NT2/D1 (cell line): Measurements from ENCODE around the gene KRTAP9-1.
"Not testable (repeated sequence)": the region's sequence is repeated elsewhere in the genome, so short reads cannot be mapped to it uniquely, and the experiment has no call there.

Experiments used
- DNase-seq: peaks from one replicate; pipeline ENCODE4 v3.0.0-alpha.2; 2011; ENCODE audit warnings: low read depth, low spot score
- H3K27me3 ChIP-seq: 2 replicates; pipeline ENCODE4 v1.6.0; 2011; ENCODE audit warnings: mild to moderate bottlenecking; ENCODE audit not compliant: insufficient read length, insufficient read depth
- H3K36me3 ChIP-seq: 2 replicates; pipeline ENCODE4 v1.6.1; 2011; ENCODE audit warnings: mild to moderate bottlenecking, low read length, mixed read lengths; ENCODE audit not compliant: insufficient read depth, insufficient read length
- H3K4me1 ChIP-seq: 2 replicates; pipeline ENCODE4 v1.5.1; 2011; ENCODE audit not compliant: insufficient read depth, insufficient read length
- H3K4me3 ChIP-seq: 2 replicates; pipeline ENCODE4 v1.5.1; 2011; ENCODE audit warnings: low read depth; ENCODE audit not compliant: insufficient read length
- H3K9ac ChIP-seq: 2 replicates; pipeline ENCODE4 v1.6.0; 2011; ENCODE audit warnings: low read depth; ENCODE audit not compliant: insufficient read length
- H3K9me3 ChIP-seq: 2 replicates; pipeline ENCODE4 v1.5.1; 2011; ENCODE audit warnings: mild to moderate bottlenecking, low read length; ENCODE audit not compliant: insufficient read depth
- SUZ12 ChIP-seq: IDR thresholded peaks from 2 replicates; pipeline ENCODE4 v1.6.1; 2011; ENCODE audit not compliant: insufficient read length, insufficient read depth; ENCODE audit errors: extremely low read depth
- YY1 ChIP-seq: IDR thresholded peaks from 2 replicates; pipeline ENCODE4 v1.6.1; 2011; ENCODE audit not compliant: insufficient read length, insufficient read depth
- ZNF274 ChIP-seq: IDR thresholded peaks from 2 replicates; pipeline ENCODE4 v1.6.1; 2011; ENCODE audit warnings: mild to moderate bottlenecking, low read depth, low read length

The KRTAP9-1 gene

DNA sequence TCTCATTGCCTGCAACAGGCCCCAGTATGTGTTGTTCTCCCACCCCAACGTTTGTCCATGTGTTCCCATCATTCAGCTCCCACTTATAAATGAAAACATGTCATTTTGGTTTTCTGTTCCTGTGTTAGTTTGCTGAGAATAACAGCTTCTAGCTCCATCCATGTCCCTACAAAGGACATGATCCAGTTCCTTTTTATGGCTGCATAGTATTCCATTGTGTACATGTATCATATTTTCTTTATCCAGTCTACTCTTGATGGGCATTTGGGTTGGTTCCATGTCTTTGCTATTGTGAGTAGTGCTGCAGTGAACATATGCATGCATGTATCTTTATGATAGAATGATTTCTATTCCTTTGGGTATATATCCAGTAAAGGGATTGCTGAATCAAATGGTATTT, 26.0 kb downstream of the KRTAP9-1 start:
- no peak for DNase-seq
- H3K36me3 ChIP-seq = no peaks in the 10 kb centered on the region
- TF ChIP-seq ZNF274 (no peak), YY1 (no peak), SUZ12 (no peak)

DNA sequence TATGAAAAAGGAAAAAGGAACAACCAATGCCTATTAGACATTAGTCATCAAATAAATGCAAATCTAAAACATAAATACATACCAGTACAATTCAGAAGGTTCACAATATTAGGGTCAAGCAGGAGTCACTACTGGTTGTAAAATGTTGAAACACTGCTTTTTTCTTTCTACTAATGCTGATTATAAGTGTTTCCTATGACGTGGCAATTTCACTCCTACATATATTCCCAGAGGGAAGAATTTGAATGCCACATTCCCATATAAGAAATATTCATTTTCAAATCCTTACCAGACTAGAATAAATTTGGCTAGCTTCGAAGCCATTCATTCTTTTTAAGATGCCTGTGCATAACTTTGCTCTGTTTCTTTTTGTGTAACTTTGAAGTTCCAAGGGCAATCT, 34.1 kb downstream of the KRTAP9-1 start:
- H3K27me3 ChIP-seq = no peaks in the 10 kb centered on the region
- DNase-seq = no peak
- TF ChIP-seq SUZ12 = no peak
- no peak for TF ChIP-seq YY1
- TF ChIP-seq ZNF274 = no peak
- H3K9ac ChIP-seq = no peak overlapping the region
- H3K36me3 ChIP-seq = no peaks in the 10 kb centered on the region
- H3K4me1 ChIP-seq = no peaks in the 10 kb centered on the region
- H3K9me3 ChIP-seq = no peaks in the 10 kb centered on the region
- no peak overlapping the region for H3K4me3 ChIP-seq

More for the DNA sequence above, 26.0 kb downstream of the KRTAP9-1 start:
- no peaks in the 10 kb centered on the region for H3K9me3 ChIP-seq
- H3K4me3 ChIP-seq = no peak overlapping the region
- no peaks in the 10 kb centered on the region for H3K4me1 ChIP-seq
- no peak overlapping the region for H3K9ac ChIP-seq
- no peaks in the 10 kb centered on the region for H3K27me3 ChIP-seq

DNA sequence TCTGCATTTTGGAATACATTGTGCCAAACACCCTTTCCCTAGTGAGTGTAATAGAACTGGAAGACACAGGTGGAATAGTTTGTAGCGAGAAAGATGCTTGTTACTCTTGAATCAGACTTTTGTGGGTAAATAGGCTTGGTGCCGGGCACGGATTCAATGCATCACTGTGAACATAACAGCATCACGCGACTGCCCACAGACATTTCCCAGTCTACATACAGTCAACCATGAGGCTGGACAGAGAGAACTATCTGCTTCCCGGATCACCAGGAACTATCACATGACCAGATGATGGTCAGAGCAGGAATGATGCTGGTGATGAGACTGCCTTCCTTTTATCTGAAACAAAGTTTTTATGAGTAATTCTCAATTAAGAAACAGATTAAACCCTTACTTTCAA, 36.4 kb downstream of the KRTAP9-1 start:
- no peaks in the 10 kb centered on the region for H3K4me1 ChIP-seq
- no peak overlapping the region for H3K9ac ChIP-seq
- no peaks in the 10 kb centered on the region for H3K27me3 ChIP-seq
- H3K36me3 ChIP-seq = no peaks in the 10 kb centered on the region
- TF ChIP-seq YY1 = no peak
- TF ChIP-seq ZNF274 = no peak
- TF ChIP-seq SUZ12 = no peak
- no peaks in the 10 kb centered on the region for H3K9me3 ChIP-seq
- DNase-seq = no peak
- H3K4me3 ChIP-seq = no peak overlapping the region

DNA sequence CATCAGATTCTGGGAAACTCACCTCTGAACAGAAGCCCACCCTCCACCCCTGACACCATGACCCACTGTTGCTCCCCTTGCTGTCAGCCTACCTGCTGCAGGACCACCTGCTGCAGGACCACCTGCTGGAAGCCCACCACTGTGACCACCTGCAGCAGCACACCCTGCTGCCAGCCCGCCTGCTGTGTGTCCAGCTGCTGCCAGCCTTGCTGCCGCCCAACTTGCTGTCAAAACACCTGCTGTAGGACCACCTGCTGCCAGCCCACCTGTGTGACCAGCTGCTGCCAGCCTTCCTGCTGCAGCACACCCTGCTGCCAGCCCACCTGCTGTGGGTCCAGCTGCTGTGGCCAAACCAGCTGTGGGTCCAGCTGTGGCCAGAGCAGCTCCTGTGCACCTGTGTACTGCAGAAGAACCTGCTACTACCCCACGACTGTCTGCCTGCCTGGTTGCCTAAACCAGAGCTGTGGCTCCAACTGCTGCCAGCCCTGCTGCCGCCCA, 37.0 kb downstream of the KRTAP9-1 start, which contains the start of gene KRTAP9-2:
TSS of gene KRTAP9-2 (plus strand) at position 51 of the 498 bp plus-strand sequence. CDS start at position 58, 7 bp downstream.
- H3K9me3 ChIP-seq, H3K4me3 ChIP-seq, H3K27me3 ChIP-seq, DNase-seq, H3K36me3 ChIP-seq, H3K4me1 ChIP-seq, H3K9ac ChIP-seq: not testable (repeated sequence)

DNA sequence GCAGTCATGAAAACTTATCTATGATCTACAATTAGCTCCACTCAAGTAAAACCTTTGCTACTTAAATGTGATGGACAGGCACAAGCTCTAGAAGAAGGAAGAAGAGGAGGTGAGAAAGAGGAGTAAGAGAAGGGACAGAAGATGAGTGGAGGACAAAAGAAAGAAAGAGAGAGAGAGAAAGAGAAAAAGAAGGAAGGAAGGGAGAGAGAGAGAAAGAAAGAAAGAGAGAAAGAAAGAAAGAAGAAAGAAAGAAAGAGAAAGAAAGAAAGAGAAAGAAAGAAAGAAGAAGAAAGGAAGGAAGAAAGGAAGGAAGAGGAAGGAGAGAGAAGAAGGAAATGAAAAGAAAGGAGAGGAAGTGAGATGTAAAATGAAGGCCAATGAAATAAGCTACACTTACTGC, 40.4 kb downstream of the KRTAP9-1 start:
- Histone ChIP-seq H3K4me3 (no peak overlapping the region), H3K27me3 (no peaks in the 10 kb centered on the region), H3K36me3 (no peaks in the 10 kb centered on the region), H3K4me1 (no peaks in the 10 kb centered on the region), H3K9ac (no peak overlapping the region), H3K9me3 (no peaks in the 10 kb centered on the region)
- TF ChIP-seq ZNF274 (no peak), YY1 (no peak), SUZ12 (no peak)
- DNase-seq = no peak

DNA sequence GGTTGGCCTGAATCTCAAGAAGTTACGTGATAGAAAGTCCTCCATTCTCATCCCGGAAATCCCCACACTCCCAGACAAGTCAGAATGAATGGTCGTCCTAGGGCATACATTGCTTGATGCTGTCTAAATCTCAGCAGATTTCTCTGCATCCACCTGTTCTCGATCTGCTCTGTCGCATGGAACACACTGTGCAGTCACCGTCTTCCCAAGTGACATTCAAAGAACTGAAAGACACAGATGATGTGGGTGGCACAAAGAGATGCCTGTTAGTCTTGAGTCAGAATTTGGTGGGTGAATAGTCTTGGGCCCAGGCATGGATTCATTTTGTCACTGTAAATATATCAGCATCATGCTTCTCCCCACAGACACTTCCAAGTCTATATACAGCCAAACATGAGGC, 42.0 kb downstream of the KRTAP9-1 start:
- Histone ChIP-seq H3K36me3 (no peaks in the 10 kb centered on the region), H3K9ac (no peak overlapping the region), H3K27me3 (no peaks in the 10 kb centered on the region), H3K9me3 (no peaks in the 10 kb centered on the region), H3K4me3 (no peak overlapping the region), H3K4me1 (no peaks in the 10 kb centered on the region)
- TF ChIP-seq YY1 (no peak), ZNF274 (no peak), SUZ12 (no peak)
- no peak for DNase-seq

DNA sequence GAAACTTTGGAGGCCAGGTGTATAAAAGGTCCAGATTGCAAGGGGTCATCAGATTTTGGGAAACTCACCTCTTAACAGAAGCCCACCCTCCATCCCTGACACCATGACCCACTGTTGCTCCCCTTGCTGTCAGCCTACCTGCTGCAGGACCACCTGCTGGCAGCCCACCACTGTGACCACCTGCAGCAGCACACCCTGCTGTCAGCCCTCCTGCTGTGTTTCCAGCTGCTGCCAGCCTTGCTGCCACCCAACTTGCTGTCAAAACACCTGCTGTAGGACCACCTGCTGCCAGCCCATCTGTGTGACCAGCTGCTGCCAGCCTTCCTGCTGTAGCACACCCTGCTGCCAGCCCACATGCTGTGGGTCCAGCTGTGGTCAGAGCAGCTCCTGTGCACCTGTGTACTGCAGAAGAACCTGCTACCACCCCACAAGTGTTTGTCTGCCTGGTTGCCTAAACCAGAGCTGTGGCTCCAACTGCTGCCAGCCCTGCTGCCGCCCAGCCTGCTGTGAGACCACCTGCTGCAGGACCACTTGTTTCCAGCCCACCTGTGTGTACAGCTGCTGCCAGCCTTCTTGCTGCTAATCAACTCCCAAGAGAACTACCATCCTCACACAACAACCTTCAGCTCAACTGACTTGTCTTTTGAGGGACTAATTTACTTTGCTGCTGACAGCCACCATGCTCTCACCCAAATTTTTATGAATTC, 42.9 kb downstream of the KRTAP9-1 start, which contains the start of gene KRTAP9-3:
TSS of gene KRTAP9-3 (plus strand) at position 51 of the 707 bp plus-strand sequence. CDS start at position 104, 53 bp downstream.
- not testable (repeated sequence) for H3K9me3 ChIP-seq, H3K9ac ChIP-seq, H3K27me3 ChIP-seq, H3K4me3 ChIP-seq, H3K4me1 ChIP-seq, H3K36me3 ChIP-seq, DNase-seq

DNA sequence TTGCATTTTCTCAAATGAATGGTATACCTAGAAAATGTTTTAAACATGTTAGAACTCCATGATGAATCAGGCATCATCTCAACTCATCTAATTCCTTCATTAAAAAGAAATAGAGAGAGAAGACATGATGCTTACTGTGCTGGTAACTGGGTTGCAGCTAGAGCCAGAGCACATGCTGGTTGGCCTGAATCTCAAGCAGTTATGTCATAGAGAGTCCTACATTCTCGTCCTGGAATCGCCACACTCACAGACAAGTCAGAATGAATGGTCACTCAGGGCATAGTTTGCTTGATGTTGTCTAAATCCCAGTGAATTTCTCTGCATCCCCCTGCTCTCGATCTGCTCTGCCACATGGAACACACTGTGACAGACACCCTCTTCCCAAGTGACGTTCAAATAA, 47.4 kb downstream of the KRTAP9-1 start:
- DNase-seq, H3K27me3 ChIP-seq, H3K4me1 ChIP-seq, H3K9ac ChIP-seq, H3K36me3 ChIP-seq, H3K4me3 ChIP-seq: not testable (repeated sequence)
- H3K9me3 ChIP-seq = peaks cover 10% of the 10 kb centered on the region; the same call in 1 of the 2 replicates

DNA sequence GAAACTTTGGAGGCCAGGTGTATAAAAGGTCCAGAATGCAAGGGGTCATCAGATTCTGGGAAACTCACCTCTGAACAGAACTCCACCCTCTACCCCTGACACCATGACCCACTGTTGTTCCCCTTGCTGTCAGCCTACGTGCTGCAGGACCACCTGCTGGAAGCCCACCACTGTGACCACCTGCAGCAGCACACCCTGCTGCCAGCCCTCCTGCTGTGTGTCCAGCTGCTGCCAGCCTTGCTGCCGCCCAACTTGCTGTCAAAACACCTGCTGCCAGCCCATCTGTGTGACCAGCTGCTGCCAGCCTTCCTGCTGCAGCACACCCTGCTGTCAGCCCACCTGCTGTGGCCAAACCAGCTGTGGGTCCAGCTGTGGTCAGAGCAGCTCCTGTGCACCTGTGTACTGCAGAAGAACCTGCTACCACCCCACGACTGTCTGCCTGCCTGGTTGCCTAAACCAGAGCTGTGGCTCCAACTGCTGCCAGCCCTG, 48.3 kb downstream of the KRTAP9-1 start, which contains the start of gene KRTAP9-8:
TSS of gene KRTAP9-8 (plus strand) at position 51 of the 489 bp plus-strand sequence. CDS start at position 104, 53 bp downstream.
- not testable (repeated sequence) for H3K9ac ChIP-seq, H3K4me3 ChIP-seq, DNase-seq, H3K36me3 ChIP-seq, H3K4me1 ChIP-seq, H3K27me3 ChIP-seq
- peaks cover 10% of the 10 kb centered on the region; the same call in 1 of the 2 replicates for H3K9me3 ChIP-seq
